GM15510 (cell line): ENCODE results near the gene ELL.

Experiments
- POLR2A ChIP-seq: IDR thresholded peaks from 3 replicates; pipeline ENCODE4 v1.6.1; 2011; ENCODE audit warnings: borderline replicate concordance; ENCODE audit not compliant: insufficient read length; ENCODE audit errors: extremely low read depth

Gene ELL

GRCh38 chr19:18445262-18445948 lies 76.5 kb downstream of the ELL start:
- TF ChIP-seq POLR2A = no peak

DNA sequence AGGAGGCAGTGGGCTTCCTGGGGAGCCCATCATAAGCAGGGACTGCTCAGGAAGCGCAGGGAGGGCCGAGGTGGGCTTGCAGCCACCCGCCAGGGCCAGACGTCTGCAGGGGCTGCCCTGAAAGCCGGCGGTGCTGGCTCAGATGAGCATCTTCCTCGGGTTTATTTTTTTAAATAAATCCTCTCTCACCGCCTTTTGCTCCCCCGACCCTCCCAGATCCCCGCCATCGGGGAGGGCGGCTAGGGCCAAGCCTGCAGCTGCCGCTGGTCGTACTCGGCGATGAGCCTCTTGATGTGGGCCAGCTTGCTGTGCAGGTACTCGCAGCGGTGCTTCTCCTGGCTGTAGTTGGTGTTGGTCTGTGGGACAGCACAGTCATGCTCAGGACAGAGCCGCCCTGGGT lies 77.4 kb downstream of the ELL start:
- TF ChIP-seq POLR2A = no peak

DNA sequence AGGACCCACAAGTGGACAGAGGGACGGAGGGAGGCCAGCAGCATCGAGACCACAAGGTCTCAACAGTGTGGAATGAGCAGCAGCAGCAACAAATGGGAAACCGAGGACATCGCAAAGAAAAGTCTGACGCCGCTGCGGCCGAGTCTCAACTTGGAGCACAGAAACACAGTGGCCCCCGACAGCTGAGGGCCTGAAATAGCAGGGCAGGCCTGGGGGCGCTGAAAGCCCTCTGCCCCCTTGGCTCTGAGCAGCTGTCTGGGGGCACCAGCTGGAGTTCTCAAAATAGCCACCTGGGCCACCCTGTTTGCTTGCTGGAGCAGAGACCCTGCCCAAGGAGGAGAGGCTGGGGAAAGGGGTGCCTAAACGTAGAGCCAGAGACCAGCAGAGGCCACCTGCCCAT lies 78.0 kb downstream of the ELL start:
- no peak for TF ChIP-seq POLR2A

GRCh38 chr19:18443406-18443805 lies 78.5 kb downstream of the ELL start:
- TF ChIP-seq POLR2A = no peak

DNA sequence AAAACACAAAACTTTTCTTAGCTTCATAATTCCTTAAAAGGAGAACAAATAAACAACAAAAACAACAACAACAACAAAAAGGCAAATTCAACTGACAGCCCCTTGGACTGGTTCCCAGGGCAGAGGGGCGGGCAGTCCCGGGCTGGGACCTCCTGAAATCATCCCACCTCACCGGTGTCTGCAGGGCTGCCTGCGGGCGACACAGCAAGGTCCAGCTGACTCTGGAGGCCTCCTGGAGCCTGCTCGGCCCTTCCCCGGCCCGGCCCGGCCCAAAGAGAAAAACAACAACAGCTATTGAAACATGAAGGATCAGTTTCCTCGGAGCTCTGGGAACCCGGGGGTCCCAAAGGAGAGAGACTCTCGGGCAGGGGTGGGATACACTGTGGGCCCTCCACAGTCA lies 78.9 kb downstream of the ELL start:
- no peak for TF ChIP-seq POLR2A

DNA sequence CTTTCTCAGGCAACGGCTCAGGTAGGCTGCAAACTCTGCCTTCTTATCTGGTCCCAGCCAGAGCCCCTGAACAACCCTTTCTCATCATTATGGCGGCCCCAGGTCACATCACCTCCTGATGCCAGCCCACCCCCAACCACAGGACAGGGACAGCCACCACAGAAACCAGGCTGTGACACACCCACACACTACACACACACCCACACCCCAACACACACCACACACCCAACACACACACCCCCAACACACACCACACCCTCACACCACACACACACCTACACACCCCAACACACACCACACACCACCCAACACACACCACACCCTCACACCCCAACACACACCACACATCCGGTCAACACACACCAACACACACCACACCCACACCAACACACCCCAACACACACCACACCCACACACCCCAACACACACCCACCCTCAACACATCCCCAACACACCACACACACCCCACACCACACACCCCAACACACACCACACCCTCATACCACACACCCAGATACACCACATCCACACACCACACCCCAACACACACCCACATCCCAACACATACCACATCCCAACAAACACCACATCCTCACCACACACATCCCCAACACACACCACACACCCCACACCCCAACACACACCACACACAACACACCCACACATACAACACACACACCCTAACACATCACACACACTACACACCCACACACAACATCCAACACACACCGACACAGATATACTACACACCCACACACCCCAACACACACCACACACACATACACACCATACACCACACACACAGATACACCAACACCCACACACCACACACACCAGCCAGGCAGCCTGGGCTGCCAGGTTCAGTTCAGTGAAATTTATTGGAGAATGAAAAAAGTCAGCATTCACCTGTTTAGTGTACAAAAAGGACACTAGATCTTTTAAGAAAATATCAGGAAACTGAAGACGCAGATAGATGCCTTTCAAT lies 79.8 kb downstream of the ELL start:
- TF ChIP-seq POLR2A = no peak

DNA sequence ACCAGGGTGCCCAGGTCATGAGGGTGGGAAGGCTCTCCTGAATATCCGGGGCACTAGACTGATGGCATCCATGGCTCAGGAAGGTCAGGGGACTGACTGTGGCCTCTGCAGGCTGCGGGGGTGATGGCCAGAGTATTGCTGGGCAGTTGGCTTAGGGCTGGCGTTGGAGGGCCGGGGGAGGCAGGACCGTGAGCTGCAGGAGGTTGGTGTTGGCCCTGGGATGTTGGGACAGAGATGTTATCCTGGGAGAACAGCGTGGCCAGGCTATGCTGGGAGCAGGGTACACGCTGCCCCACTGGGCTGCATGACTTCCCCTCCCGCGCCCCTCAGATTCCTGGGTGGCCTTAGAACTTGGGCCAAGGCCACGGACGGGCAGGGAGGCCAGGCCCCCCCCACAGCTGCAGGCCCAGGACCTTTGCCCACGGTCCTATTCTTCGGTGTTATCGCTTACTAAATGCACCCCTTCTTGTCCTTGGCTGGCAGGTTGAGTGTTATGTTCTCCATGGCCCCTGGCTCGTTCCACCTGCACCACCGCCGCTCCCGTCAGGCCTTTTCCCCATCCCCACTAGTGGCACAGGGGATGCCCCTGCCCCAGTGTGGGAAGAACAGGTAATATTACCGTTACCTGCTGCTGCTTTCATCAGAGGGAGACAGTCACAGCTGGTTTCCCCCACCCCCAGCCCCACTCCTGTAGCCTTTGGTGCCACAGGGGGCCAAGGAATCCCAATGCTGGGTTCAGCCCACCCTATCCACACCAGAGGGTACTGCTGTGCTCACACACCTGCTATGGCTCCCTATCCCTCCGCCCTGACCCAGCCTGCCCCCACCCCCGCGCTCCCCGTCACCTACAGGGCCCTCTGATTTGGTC lies 80.7 kb downstream of the ELL start:
- TF ChIP-seq POLR2A = no peak

DNA sequence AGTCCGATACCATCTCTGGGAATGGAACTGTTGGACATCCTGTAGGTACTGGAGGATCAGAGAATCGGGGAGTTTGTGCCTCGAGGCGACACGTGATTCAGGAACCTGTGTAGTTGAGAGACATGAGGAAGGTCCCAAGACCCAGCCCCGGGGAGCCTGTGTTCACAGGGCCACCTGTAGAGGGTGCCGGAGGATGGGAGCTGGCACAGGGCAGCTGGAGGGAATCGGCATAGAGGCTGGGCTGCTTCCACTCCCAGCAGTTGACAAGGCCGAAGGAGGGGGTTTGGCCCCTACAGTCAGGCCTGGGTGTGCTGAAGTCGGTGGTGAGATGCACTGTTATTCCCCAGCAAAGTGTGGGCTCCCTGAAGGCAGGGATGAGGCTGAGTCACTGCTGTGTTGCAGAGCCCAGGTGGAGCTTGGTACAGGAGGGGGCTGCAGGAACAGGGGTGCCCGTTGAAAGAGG lies 81.4 kb downstream of the ELL start:
- TF ChIP-seq POLR2A = no peak

- no peak for TF ChIP-seq POLR2A
Measured at GRCh38 chr19:18439910-18440237, 82.0 kb downstream of the ELL start.

- no peak for TF ChIP-seq POLR2A
Measured at GRCh38 chr19:18439025-18439909, 82.6 kb downstream of the ELL start.

GRCh38 chr19:18438331-18439024 lies 83.4 kb downstream of the ELL start:
- TF ChIP-seq POLR2A = no peak

DNA sequence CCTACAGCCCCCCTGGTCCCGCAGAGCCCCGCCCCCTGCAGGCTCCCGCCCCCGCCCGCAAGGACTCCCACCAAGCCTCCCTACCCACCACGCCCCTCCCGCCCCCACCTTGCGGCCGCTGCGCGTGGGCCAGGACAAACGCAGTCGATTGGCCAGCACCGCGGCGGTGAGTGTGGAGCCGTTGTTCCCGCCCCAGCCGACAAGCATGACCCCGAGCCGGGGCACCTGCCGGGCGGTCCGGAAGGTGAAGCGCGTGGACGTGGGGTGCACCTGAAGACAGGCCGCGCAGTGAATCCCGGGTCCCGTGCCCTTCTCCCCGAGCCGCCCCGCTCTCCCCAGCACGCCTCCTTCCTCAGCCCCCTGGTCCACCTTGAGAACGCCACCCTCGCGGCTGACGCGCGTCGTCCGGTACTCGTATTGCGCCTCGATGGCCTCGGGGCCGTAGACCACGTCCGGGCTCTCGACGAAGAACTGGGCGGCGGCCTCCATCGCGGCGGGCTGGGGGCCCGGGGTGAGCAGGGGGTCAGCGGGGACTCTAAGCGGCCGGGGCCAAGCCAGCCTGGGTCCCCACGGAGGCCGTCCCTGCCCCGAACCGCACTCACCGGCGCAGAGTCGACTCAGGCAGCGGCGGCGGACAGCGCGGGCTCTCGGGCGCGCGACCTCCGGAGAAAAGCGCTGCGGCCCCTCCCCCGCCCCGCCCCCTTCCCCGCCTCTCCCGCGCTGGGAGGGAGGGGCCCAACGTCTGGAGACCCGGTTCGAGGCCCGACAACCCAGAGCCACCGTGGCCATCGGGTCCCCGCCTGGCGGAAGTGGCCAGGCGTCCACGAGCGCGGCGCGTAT lies 84.2 kb downstream of the ELL start, which contains the start of gene ISYNA1:
Gene ISYNA1 (minus strand): TSS at position 643 of the 840 bp plus-strand sequence. CDS start 154 bp downstream, at position 489.
- peak; percentile 23 for TF ChIP-seq POLR2A
